Amniotic epithelial cell (primary cell): ENCODE measurements around the gene MEI1.
"Not testable (repeated sequence)": the region's sequence is repeated elsewhere in the genome, so short reads cannot be mapped to it uniquely, and the experiment has no call there.

Experiments
- DNase-seq: peaks from one replicate; pipeline ENCODE4 v3.0.0-alpha.2; 2010; ENCODE audit warnings: low read depth

MEI1 gene

DNA sequence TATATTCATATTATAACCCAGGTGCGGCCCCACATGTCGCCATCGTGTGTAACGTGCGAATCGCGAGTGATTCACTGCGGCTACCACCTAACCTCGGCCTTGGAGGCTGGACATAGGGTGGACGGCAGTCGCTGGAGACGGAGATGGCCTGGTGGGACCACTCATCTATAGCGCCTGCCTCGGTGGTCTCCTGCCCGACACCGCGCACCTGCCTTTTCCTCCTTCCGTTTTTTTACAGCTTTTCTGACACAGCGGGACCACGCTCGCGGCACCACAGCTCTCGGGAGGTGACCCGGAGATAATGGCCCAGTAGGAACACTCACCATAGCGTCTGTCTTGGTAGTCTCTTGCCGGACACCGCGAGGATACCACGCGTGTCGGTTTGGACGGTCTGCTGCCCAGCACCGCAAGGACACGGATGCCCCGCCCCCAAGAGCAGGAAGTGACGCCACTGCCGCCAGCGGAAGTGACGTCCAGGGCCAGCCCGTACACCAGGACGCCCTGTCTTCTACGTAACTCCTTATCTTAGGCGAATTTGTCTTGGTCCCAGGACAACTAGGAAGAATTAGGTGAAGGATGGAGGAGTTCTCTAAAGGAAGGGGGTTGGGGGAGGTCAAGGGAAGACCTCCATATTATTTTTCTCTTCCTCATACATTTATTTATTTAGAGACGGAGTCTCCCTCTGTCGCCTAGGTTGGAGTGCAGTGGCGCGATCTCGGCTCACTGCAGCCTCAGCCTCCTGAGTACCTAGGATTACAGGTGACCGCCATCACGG, 17.1 kb upstream of the MEI1 start:
- peak; percentile 86 for DNase-seq

DNA sequence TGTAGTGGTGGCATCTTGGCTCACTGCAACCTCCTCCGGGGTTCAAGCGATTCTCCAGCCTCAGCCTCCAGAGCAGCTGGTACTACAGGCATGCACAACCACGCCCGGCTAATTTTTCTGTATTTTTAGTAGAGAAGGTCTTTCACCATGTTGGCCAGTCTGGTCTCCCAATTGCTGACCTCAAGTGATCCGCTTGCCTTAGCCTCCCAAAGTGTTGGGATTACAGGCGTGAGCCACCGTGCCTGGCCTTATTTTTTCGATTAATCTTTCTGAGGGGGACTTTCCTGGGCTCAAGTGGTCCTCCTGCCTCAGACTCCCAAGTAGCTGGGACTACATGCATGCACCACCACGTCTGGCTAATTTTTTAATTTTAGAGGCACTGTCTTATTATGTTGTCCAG, 16.3 kb upstream of the MEI1 start:
- DNase-seq: no peak

- DNase-seq: no peak
Observed at GRCh38 chr22:41683616-41684015, 15.7 kb upstream of the MEI1 start.

- DNase-seq: no peak
Observed at GRCh38 chr22:41684194-41684593, 15.1 kb upstream of the MEI1 start.

- not testable (repeated sequence) for DNase-seq
Observed at GRCh38 chr22:41686890-41687289, 12.4 kb upstream of the MEI1 start.

DNA sequence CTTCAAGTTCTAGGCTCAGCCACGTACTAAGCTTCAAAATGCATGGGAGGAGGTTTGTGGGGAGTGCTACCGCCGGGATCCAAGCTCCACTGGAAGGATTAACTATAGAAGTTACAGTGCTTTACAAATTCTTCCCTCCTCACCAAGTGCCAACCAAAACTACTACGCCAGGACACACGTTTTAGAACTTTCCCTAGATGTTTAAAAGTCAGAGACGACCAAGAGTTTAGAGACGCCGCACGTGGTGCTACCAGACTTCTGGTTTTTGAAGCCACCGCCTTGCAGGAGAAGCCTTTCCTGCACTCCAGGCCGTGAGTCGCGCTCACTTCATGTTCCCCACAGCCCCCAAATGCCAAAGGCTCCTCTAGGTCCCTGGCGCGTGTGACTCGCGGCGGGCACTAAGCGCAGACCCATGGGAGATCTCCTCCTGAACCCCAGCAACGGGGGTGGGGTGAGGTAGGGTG, 11.4 kb upstream of the MEI1 start:
- DNase-seq: peak; percentile 30

GRCh38 chr22:41688365-41689211, 10.7 kb upstream of the MEI1 start, which contains the start of gene SNU13:
TSS of gene SNU13 (minus strand) at chr22:41688867. CDS start at chr22:41688796, 71 bp downstream.
- peak; percentile 90 for DNase-seq

DNA sequence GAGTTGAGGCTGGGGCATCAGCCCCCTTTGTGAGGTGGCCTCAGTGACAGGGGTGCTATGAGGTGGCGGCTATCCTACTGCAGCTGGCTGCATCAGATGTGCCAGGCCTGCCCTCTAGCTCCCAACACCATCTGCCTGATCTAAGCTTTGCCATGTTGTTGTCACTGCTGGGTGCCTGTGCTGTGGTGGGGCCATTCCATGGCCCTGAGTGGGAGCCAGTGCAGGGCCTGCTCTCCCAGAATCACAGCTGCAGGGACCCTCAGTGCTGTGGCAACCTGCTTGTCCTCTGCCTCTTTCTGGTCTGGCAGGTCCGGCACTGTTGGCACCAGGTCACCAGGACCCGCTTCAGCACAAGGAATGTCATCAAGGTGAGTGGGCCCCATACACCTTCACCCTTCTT, 8.8 kb upstream of the MEI1 start:
- no peak for DNase-seq

GRCh38 chr22:41695211-41695610, 4.1 kb upstream of the MEI1 start:
- DNase-seq: no peak

- no peak for DNase-seq
Observed at GRCh38 chr22:41696703-41697102, 2.6 kb upstream of the MEI1 start.

GRCh38 chr22:41697126-41697775, 2.1 kb upstream of the MEI1 start:
- peak; percentile 73 for DNase-seq

- no peak for DNase-seq
Observed at GRCh38 chr22:41700108-41700364, 733 bp downstream of the MEI1 start.

DNA sequence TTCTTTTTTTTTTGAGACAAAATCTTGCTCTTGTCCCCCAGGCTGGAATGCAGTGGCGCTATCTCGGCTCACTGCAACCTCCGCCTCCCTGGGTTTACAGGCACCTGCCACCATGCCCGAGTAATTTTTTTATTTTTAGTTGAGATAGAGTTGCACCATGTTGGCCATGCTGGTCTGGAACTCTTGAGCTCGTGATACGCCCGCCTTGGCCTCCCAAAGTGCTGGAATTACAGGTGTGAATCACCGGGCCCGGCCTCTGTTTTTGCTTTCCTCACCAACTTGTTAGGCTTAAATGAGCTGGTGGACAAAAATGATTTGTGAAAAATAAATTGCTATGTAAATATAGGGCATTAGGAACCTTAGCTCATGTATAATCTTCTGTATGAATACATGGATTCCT, 3.5 kb downstream of the MEI1 start:
- no peak for DNase-seq

GRCh38 chr22:41709341-41709740, 10.0 kb downstream of the MEI1 start:
- DNase-seq: no peak

GRCh38 chr22:41713004-41713403, 13.7 kb downstream of the MEI1 start:
- peak; percentile 35 for DNase-seq

DNA sequence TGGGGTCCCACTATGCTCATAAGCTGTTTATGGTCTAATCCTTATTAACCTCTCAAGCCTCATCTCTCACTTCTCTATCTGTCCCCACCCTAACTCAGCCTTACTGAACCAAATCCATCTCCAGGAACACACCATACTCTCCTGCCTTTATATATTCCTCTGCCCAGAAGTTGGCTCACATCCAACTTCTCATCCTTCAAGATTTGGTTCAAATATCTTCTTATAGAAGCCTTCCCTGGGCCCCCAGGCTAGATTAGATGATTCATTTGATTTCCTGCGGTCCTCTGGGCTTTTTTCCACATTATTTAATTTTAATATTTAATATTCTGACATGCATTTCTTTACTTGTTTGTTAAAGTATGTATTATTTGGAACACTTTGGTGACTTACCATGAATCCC, 23.2 kb downstream of the MEI1 start:
- DNase-seq: no peak

DNA sequence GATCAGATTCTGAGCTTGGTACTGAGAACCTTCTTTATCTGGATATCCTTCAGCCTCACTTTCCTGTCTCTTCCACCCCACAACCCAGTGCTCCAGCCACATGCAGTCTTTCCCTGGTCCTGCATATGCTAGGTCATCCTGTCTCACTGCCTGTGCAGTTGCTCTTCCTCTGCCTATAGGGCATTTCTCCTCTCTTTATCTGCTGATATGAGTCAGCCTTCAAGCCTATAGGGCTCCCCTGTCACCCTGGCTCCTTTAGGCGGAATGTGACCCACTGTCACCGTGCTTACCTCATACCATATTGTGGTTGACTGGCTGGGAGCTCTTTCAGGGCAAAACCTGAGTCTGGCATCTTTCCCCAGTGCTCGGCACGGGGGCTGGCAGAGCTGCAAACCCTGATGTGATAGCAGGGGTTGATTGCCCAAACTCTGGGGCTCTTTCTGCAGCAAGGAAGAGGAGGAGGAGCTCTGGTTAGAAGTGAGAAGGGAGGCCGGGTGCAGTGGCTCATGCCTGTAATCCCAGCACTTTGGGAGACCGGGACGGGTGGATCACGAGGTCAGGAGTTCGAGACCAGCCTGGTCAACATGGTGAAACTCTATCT, 26.3 kb downstream of the MEI1 start:
- DNase-seq: no peak

DNA sequence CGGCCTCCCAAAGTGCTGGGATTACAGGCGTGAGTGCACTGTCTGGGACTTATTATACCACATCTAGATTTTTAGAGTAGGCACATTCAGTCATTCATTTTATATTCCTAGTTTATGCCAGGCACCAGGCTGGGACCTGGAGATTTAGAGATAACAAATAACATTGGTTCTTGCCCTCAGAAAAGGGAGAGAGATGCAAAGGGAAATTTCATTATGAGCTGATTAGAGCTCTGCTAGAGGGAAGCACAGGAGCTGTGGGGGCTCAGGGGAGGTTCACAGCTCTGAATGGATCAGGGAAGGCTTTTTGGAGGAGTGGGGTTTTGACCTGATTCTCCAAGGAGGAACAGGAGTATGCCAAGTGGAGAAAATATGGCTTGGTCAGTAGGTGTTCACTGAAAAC, 32.3 kb downstream of the MEI1 start:
- no peak for DNase-seq

DNA sequence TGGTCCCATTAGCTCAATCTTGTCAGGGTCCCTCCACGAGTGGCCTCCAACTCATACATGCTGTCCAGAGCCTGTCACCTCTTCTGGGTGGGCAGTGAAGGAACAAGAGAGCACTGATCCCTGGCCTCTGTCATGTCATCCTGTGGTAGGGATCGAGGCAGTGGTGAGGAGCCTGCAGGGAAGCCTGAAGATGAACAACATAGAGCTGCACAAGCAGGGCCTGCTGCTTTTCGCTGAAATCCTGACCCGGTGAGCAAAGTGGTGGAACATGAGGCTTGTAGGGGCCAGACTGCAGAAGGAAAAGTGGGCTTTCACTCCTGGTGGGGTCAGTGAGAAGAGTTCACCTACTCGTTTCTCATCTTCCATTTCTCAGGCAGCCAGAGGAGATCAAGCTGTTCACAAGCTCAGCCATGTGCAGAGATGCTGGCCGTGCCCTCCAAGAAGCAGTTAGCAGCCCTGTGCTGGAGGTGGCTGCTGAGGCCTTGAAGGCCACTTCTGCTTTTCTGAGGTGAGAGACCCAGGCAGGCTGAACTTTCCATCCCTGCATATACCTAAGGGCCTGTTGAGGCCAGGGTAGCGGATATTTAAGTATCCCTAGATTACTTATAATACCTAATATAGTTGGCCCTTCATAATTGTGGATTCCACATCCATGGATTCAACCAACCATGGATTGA, 32.9 kb downstream of the MEI1 start:
- no peak for DNase-seq

- not testable (repeated sequence) for DNase-seq
Observed at GRCh38 chr22:41733241-41733640, 33.9 kb downstream of the MEI1 start.

DNA sequence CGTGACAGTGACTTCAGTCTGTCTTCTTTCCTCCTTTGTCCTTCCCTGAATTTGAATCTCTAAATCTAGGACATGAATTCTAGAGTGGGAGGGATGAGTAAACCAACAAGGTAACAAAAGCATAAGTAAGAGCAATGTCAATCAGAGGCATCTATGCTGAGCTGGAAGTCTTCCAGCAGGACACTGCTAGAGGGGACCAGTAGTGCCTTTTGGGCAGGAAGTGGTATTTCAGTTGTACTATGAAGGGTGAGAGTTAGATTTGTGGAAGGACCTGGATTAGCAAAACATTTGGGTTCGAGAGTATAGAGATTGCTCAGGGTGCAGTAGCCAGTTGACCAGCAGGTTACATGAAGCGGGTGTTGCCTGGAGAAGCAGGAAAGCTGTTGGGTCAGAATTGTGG, 40.3 kb downstream of the MEI1 start:
- DNase-seq: no peak

DNA sequence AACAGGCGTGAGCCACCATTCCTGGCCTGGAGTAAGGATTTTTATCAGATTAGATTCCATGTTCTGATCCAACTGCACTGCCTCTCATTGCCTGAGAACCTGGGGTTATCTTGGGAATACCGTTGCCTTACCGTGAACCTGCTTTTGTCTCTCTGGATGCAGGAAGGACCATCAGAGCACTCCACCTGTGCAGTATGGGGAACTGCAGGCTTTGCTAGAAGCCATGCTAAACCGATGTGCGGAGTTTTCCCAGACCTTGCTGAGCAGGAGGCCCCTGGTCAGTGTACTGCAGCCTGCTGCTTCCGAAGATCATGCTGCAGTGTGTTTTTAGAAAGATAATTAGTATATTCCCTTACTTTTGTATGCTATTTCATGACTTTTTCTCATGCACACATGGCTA, 43.6 kb downstream of the MEI1 start:
- no peak for DNase-seq
